Tibial artery (tissue), 4 donors: ENCODE results near the gene CNGA1.

Experiments used
- DNase-seq, 2 donors: peaks; one replicate each; pipeline ENCODE4 v3.0.0-alpha.2; 2019
- H3K27ac ChIP-seq, 2 donors: fragments of 200-600 bp; sonication (generic) in 1 of 2; 1 replicate in 1 of 2; 2 replicates in 1 of 2; pipeline ENCODE4 v1.5.1; 2018 to 2019; ENCODE audit warnings: mild to moderate bottlenecking in 1 of 2
- H3K27me3 ChIP-seq, 2 donors: fragments of 200-600 bp; sonication (generic) in 1 of 2; one replicate each; pipeline versions ENCODE4 v1.5.1 to v1.6.0; 2016 to 2019
- H3K36me3 ChIP-seq, 3 donors: fragments of 200-600 bp; sonication (generic) in 2 of 3; one replicate each; pipeline ENCODE4 v1.5.1; 2016 to 2019; ENCODE audit warnings: mild to moderate bottlenecking in 2 of 3
- H3K4me1 ChIP-seq, 4 donors: fragments of 200-600 bp; sonication (generic) in 2 of 4; 1 replicate in 3 of 4; 2 replicates in 1 of 4; pipeline ENCODE4 v1.5.1; 2016 to 2019
- H3K4me3 ChIP-seq, 2 donors: fragments of 200-600 bp; sonication (generic) in 1 of 2; 1 replicate in 1 of 2; 2 replicates in 1 of 2; pipeline ENCODE4 v1.5.1; 2018 to 2019; ENCODE audit warnings: mild to moderate bottlenecking in 2 of 2
- H3K9me3 ChIP-seq, 3 donors: fragments of 200-600 bp; sonication (generic) in 1 of 3; one replicate each; pipeline ENCODE4 v1.5.1; 2016 to 2019
- CTCF ChIP-seq, 2 experiments: fragments of 200-600 bp in 1 of 2; fragments of 450-650 bp in 1 of 2; IDR thresholded peaks; one replicate each; pipeline ENCODE4 v1.5.1; 2017 to 2019; ENCODE audit warnings: antibody characterized with exemption in 2 of 2, mild to moderate bottlenecking in 1 of 2, moderate library complexity in 1 of 2
- intact Hi-C: fragments of 100-400 bp; cut with DNase I; formaldehyde crosslinking; loops from one replicate; pipeline ENCODE4 v1.15.0; 2023; ENCODE audit warnings: low total_unique reads

Gene CNGA1

GRCh38 chr4:47915378-47915777 is 101.1 kb downstream of the CNGA1 start:
- Histone ChIP-seq H3K4me3 (no peak overlapping the region), H3K4me1 (peaks cover 0 to 16% (median 10%) of the 10 kb centered on the region in 4 donors), H3K27me3 (no peaks in the 10 kb centered on the region), H3K27ac (peak overlapping the region in 1 of 2 donors; percentile 78), H3K36me3 (peaks cover 0 to 2% (median 1%) of the 10 kb centered on the region in 3 donors), H3K9me3 (no peaks in the 10 kb centered on the region)
- intact Hi-C loops, result no loop called here
- DNase-seq, result no peak
- no peak for TF ChIP-seq CTCF (IDR thresholded peaks at IDR 0.05)

GRCh38 chr4:47914926-47915237 is 101.6 kb downstream of the CNGA1 start:
- peaks cover 0 to 16% (median 10%) of the 10 kb centered on the region in 4 donors for H3K4me1 ChIP-seq
- H3K9me3 ChIP-seq, result no peaks in the 10 kb centered on the region
- peaks cover 3 to 7% (median 6%) of the 10 kb centered on the region in 3 donors for H3K36me3 ChIP-seq
- TF ChIP-seq CTCF (IDR thresholded peaks at IDR 0.05), result no peak
- peak overlapping the region; percentile 74 to 78 for H3K27ac ChIP-seq
- intact Hi-C loops, result no loop called here
- peak overlapping the region; percentile 75 to 82 for H3K4me3 ChIP-seq
- no peaks in the 10 kb centered on the region for H3K27me3 ChIP-seq
- DNase-seq, result no peak

- Histone ChIP-seq H3K36me3 (peaks cover 8 to 11% (median 10%) of the 10 kb centered on the region in 3 donors), H3K4me1 (peaks cover 0 to 16% (median 10%) of the 10 kb centered on the region in 4 donors), H3K27me3 (no peaks in the 10 kb centered on the region), H3K4me3 (peak within 1 kb of the TSS; percentile 75 to 82), H3K27ac (peak within 1 kb of the TSS; percentile 74 to 78), H3K9me3 (no peaks in the 10 kb centered on the region)
- TF ChIP-seq CTCF (IDR thresholded peaks at IDR 0.05), result no peak
- intact Hi-C loops, result no loop called here
- peak; percentile 98 to 99 for DNase-seq
Measured at GRCh38 chr4:47914220-47914925, 102.1 kb downstream of the CNGA1 start, which contains the start of gene NFXL1. NFXL1 (minus strand) TSS chr4:47914583; CDS start chr4:47914203, 380 bp downstream.

GRCh38 chr4:47913861-47914219 is 102.6 kb downstream of the CNGA1 start:
- Histone ChIP-seq H3K36me3 (peaks cover 8 to 11% (median 11%) of the 10 kb centered on the region in 3 donors), H3K9me3 (no peaks in the 10 kb centered on the region), H3K27ac (peak overlapping the region; percentile 74 to 78), H3K4me1 (peaks cover 0 to 16% (median 10%) of the 10 kb centered on the region in 4 donors), H3K4me3 (peak overlapping the region; percentile 75 to 82), H3K27me3 (no peaks in the 10 kb centered on the region)
- intact Hi-C loops, result no loop called here
- no peak for TF ChIP-seq CTCF (IDR thresholded peaks at IDR 0.05)
- DNase-seq, result peak in 1 of 2 donors; percentile 71

GRCh38 chr4:47913330-47913729 is 103.2 kb downstream of the CNGA1 start:
- DNase-seq, result no peak

More at GRCh38 chr4:47913330-47913729, 103.2 kb downstream of the CNGA1 start:
- intact Hi-C loops, result no loop called here
- Histone ChIP-seq H3K36me3 (peaks cover 8 to 16% (median 11%) of the 10 kb centered on the region in 3 donors), H3K4me1 (peaks cover 0 to 16% (median 10%) of the 10 kb centered on the region in 4 donors), H3K27ac (peak overlapping the region in 1 of 2 donors; percentile 78), H3K9me3 (no peaks in the 10 kb centered on the region), H3K4me3 (peak overlapping the region; percentile 75 to 82), H3K27me3 (no peaks in the 10 kb centered on the region)
- no peak for TF ChIP-seq CTCF (IDR thresholded peaks at IDR 0.05)
